GM10248 (cell line): ENCODE measurements around the gene FAM3C.

Experiments used
- CTCF ChIA-PET: fragments of 300-600 bp; sonication (Branson Sonifier 250); formaldehyde crosslinking; extraction: SDS; loops from one replicate; lab custom pipeline; 2021; ENCODE audit warnings: antibody characterized with exemption; lab: Yijun Ruan, JAX
- POLR2A ChIA-PET: fragments of 350-650 bp; sonication (Branson Sonifier 250); formaldehyde crosslinking; extraction: SDS; loops from one replicate; lab custom pipeline; 2020; ENCODE audit warnings: antibody characterized with exemption; lab: Yijun Ruan, JAX
- DNase-seq: peaks from one replicate; pipeline ENCODE4 v3.0.0; 2012; ENCODE audit errors: extremely low spot score
- CTCF ChIP-seq: IDR thresholded peaks from 2 replicates; pipeline ENCODE4 v1.5.1; 2012; ENCODE audit warnings: mild to moderate bottlenecking, low read depth; ENCODE audit errors: extremely low read depth, missing control alignments, control extremely low read depth

Gene FAM3C

DNA sequence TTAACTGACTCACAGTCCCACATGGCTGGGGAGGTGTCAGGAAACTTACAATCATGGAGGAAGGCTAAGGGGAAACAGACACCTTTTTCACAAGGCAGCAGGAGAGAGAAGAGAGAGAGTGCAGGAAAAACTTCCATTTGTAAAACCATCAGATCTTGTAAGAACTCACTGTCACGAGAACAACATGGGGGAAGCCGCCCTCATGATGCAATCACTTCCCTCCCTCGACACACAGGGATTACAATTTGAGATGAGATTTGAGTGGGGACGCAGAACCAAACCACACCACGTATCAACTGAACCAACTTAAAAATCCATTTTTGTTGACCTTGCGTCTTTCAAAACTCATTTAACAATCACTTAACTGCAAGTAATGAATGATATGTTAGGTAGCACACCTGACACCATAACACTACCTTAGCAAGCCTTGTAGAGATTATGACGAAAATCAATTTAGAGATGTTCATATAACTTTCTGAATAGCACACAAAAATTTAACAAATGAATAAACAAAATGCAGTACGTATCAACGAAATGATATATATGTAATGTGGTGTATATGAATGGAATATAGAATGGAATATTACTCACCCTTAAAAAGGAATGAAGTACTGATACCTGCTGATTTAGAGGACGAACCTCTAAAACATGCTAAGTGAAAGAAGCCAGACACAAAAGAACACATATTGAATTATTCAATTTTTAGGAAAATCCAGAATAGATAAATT is 3.7 kb downstream of the FAM3C start:
- no peak for TF ChIP-seq CTCF
- ChIA-PET CTCF (interaction anchor here (1.6 to 6.5 kb wide), 5 partner anchors 9 to 25 kb away, joined by 5 to 158 read pairs (median 35); no protein-coding TSS in a partner anchor), POLR2A (no interaction called here)
- no peak for DNase-seq

DNA sequence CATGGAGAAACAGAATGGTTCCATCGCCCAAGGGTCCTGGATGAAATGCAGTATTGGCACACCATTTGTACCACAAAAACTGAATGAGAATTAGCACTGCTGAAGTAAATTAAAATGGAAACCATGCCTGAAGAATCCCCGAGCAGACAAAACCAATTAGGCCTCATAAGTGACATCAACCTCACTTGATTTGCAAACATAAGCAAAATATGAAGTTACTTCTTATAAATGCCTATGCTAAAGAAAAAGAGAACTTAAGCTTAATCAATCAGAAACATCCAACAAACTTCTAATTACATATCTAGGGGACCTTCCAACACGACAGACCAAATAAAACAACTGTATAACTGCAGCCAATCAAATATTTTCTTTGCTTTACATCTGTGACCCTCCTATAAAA is 4.4 kb downstream of the FAM3C start:
- ChIA-PET POLR2A (no interaction called here), CTCF (interaction anchor here (0.8 to 5.9 kb wide), 4 partner anchors 12 to 25 kb away, joined by 3 to 35 read pairs (median 5); no protein-coding TSS in a partner anchor)
- TF ChIP-seq CTCF = no peak
- no peak for DNase-seq

DNA sequence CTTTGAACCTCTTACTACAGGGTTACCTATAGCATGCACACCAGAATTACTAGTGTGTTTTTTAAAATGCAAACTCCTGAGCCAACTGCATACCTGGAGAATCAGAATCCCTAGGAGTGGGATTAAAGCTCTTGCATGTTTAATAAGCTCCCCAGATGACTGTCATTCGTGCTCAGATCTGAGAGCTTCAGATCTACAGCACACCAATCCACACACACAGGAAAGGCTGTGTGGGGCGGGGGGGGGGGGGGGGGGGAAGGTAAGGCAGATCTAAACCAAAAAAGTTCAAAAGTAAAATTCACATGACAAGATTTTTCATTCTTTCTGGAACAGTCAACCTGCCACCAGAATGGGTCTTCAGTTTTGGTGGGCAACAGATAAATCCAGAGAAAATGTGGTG is 5.5 kb downstream of the FAM3C start:
- ChIA-PET CTCF (interaction anchor here (1.6 to 5.9 kb wide), 3 partner anchors 11 to 24 kb away, joined by 5 to 35 read pairs (median 5); no protein-coding TSS in a partner anchor), POLR2A (no interaction called here)
- TF ChIP-seq CTCF = no peak
- DNase-seq = no peak

DNA sequence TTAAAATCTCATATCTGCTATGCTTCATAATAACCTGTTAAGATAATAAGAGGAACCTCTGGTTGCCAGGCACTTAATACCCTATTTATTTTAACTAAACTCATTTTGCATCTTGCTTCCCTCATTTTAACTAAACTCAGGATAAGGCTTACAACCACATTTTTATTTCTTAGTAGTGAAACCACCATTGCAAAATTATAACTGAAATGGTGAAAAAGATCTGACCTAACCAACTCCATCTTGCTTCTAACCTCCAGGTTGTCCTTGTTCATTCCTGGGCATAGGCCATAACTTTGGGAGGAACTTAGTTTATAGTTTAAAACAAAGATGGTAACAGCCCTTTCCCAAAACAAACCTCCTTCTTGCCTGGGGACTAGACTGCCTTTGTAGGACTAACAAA is 6.0 kb downstream of the FAM3C start:
- DNase-seq = no peak
- ChIA-PET CTCF (interaction anchor here (1.3 to 5.9 kb wide), 3 partner anchors 10 to 157 kb away, joined by 3 to 35 read pairs (median 35); no protein-coding TSS in a partner anchor), POLR2A (no interaction called here)
- no peak for TF ChIP-seq CTCF

GRCh38 chr7:121388950-121389349 is 7.2 kb downstream of the FAM3C start:
- ChIA-PET CTCF (interaction anchor here (0.9 to 10.4 kb wide), 7 partner anchors 7 to 158 kb away, joined by 3 to 158 read pairs (median 35); partner anchors contain the start of gene FAM3C), POLR2A (no interaction called here)
- no peak for TF ChIP-seq CTCF
- no peak for DNase-seq

DNA sequence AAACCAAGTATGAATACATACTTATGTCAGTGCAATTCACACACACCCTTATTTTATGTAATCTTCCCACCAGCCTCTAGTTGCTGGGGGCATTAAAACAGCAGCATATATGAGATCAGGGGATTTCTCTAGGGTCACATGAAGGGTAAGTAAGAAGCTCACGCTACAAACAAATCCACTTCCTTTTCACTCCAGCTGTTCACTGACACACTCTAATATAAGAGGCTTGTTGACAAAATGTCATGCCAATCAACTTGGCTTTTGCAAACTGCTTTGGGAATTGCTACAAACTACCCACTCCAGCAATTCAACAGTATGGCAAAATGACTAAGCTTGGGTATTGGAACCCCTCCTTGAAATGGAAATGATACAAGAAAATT is 10.3 kb downstream of the FAM3C start:
- POLR2A ChIA-PET = interaction anchor here (1.8 kb wide), 1 partner anchor 10 kb away, joined by 8 read pairs; the partner anchor contains the start of gene FAM3C
- CTCF ChIA-PET = interaction anchor here (1.0 to 10.4 kb wide), 7 partner anchors 10 to 167 kb away, joined by 3 to 158 read pairs (median 5); partner anchors contain the start of gene FAM3C
- no peak for TF ChIP-seq CTCF
- peak; percentile 41 for DNase-seq
